Measurements from ENCODE around the gene L3MBTL2.

DNA sequence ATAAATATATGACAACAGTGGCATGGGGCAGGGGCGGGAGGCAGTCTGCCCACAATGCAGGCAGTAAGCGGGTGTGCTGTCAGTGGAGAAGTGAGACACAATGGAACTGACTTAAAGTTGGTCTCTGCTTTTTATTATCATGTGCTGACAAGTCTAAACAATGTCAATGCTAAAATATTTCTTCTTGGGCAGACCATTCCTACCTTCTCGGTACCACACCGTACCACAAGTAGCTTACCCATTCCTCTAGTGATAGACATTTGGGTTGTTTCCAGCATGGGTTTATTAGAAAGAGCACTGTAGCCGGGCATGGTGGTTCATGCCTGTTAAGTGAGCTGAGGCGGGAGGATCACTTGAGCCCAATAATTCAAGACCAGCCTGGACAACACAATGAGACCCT, 38.2 kb downstream of the L3MBTL2 start:
- TF ChIP-seq TCF7L2 (IDR thresholded peaks at IDR 0.05; ENCODE audit: borderline replicate concordance, extremely low read depth, insufficient read depth, insufficient read length) (no peak), ZBTB33 (IDR thresholded peaks at IDR 0.05; ENCODE audit: extremely low read depth, insufficient replicate concordance, low read length) (no peak), YY1 (IDR thresholded peaks at IDR 0.05; ENCODE audit: extremely low read depth, insufficient replicate concordance, low read depth, low read length) (no peak), POLR2AphosphoS5 (IDR thresholded peaks at IDR 0.05; ENCODE audit: low read depth, low read length) (no peak), EZH2 (IDR thresholded peaks at IDR 0.05) (no peak), ZFX (IDR thresholded peaks at IDR 0.05) (no peak), RAD21 (IDR thresholded peaks at IDR 0.05; ENCODE audit: low read depth) (no peak), EZH2phosphoT487 (IDR thresholded peaks at IDR 0.05; ENCODE audit: borderline replicate concordance) (no peak), POLR2A (IDR thresholded peaks at IDR 0.05; ENCODE audit: borderline replicate concordance, extremely low read depth, insufficient read depth, insufficient read length) (no peak), SIN3A (IDR thresholded peaks at IDR 0.05; ENCODE audit: low read depth) (no peak), SP1 (IDR thresholded peaks at IDR 0.05; ENCODE audit: low read depth) (no peak), CEBPB (IDR thresholded peaks at IDR 0.05; ENCODE audit: low read depth) (no peak)
- TF ChIP-seq, protein P1, sequence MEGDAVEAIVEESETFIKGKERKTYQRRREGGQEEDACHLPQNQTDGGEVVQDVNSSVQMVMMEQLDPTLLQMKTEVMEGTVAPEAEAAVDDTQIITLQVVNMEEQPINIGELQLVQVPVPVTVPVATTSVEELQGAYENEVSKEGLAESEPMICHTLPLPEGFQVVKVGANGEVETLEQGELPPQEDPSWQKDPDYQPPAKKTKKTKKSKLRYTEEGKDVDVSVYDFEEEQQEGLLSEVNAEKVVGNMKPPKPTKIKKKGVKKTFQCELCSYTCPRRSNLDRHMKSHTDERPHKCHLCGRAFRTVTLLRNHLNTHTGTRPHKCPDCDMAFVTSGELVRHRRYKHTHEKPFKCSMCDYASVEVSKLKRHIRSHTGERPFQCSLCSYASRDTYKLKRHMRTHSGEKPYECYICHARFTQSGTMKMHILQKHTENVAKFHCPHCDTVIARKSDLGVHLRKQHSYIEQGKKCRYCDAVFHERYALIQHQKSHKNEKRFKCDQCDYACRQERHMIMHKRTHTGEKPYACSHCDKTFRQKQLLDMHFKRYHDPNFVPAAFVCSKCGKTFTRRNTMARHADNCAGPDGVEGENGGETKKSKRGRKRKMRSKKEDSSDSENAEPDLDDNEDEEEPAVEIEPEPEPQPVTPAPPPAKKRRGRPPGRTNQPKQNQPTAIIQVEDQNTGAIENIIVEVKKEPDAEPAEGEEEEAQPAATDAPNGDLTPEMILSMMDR (IDR thresholded peaks at IDR 0.05 in 2 of 3, conservative IDR thresholded peaks at IDR 0.05 in 1 of 3; ENCODE audit: borderline replicate concordance in 1 of 3, insufficient read depth in 1 of 3, low read depth in 2 of 3, low read length in 2 of 3): no peak
- TF ChIP-seq, protein P2, sequence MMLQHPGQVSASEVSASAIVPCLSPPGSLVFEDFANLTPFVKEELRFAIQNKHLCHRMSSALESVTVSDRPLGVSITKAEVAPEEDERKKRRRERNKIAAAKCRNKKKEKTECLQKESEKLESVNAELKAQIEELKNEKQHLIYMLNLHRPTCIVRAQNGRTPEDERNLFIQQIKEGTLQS (IDR thresholded peaks at IDR 0.05): no peak

Data from HCT116 (cell line).